ENCODE data around the gene SHC1. TPM values are rescaled to one million over a fixed set of nuclear protein-coding genes. Genes with fewer than 3 reads are reported as not detected.

The SHC1 gene
- total and polyA plus RNA-seq, 2 experiments from 2014 or later: 117 to 211 TPM

- Mint-ChIP-seq H3K4me1 (peaks cover 66% of the 10 kb centered on the region), H3K36me3 (ENCODE audit: low read depth) (peaks cover 33% of the 10 kb centered on the region), H3K4me3 (no peak overlapping the region; the same call in 2 of the 3 replicates), H3K27me3 (ENCODE audit: insufficient read depth, low read depth, poor library complexity) (peaks cover 37% of the 10 kb centered on the region), H3K9me3 (no peaks in the 10 kb centered on the region), H3K27ac (no peak overlapping the region)
- H4K20me1 ChIP-seq (replicated peaks; ENCODE audit: insufficient read depth): peaks cover 19% of the 10 kb centered on the region
- H3F3A ChIP-seq (replicated peaks; ENCODE audit: low read depth): peaks cover 34% of the 10 kb centered on the region
- peaks cover 45% of the 10 kb centered on the region for H3K4me1 ChIP-seq (ENCODE audit: insufficient read depth)
- H2AFZ ChIP-seq: no peak overlapping the region
- DNase-seq (ENCODE audit: low spot score) (no peak), ATAC-seq (no peak)
- no peaks in the 10 kb centered on the region for H3K9me2 ChIP-seq (ENCODE audit: insufficient read depth)
- H3K4me2 ChIP-seq: no peak overlapping the region
- TF ChIP-seq, protein P1, sequence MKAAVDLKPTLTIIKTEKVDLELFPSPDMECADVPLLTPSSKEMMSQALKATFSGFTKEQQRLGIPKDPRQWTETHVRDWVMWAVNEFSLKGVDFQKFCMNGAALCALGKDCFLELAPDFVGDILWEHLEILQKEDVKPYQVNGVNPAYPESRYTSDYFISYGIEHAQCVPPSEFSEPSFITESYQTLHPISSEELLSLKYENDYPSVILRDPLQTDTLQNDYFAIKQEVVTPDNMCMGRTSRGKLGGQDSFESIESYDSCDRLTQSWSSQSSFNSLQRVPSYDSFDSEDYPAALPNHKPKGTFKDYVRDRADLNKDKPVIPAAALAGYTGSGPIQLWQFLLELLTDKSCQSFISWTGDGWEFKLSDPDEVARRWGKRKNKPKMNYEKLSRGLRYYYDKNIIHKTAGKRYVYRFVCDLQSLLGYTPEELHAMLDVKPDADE (IDR thresholded peaks at IDR 0.05): no peak
- no peak for TF ChIP-seq JUNB (IDR thresholded peaks at IDR 0.05; ENCODE audit: unreplicated experiment)
- no peak for TF ChIP-seq NANOG (IDR thresholded peaks at IDR 0.05; ENCODE audit: borderline replicate concordance)
- TF ChIP-seq, protein P2, sequence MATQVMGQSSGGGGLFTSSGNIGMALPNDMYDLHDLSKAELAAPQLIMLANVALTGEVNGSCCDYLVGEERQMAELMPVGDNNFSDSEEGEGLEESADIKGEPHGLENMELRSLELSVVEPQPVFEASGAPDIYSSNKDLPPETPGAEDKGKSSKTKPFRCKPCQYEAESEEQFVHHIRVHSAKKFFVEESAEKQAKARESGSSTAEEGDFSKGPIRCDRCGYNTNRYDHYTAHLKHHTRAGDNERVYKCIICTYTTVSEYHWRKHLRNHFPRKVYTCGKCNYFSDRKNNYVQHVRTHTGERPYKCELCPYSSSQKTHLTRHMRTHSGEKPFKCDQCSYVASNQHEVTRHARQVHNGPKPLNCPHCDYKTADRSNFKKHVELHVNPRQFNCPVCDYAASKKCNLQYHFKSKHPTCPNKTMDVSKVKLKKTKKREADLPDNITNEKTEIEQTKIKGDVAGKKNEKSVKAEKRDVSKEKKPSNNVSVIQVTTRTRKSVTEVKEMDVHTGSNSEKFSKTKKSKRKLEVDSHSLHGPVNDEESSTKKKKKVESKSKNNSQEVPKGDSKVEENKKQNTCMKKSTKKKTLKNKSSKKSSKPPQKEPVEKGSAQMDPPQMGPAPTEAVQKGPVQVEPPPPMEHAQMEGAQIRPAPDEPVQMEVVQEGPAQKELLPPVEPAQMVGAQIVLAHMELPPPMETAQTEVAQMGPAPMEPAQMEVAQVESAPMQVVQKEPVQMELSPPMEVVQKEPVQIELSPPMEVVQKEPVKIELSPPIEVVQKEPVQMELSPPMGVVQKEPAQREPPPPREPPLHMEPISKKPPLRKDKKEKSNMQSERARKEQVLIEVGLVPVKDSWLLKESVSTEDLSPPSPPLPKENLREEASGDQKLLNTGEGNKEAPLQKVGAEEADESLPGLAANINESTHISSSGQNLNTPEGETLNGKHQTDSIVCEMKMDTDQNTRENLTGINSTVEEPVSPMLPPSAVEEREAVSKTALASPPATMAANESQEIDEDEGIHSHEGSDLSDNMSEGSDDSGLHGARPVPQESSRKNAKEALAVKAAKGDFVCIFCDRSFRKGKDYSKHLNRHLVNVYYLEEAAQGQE (IDR thresholded peaks at IDR 0.05; ENCODE audit: unreplicated experiment): no peak
- no peak for TF ChIP-seq ZNF114 (CRISPR knock-in tag; IDR thresholded peaks at IDR 0.05)
- TF ChIP-seq ZNF331 (CRISPR knock-in tag; IDR thresholded peaks at IDR 0.05; ENCODE audit: low read depth): no peak
- TF ChIP-seq, protein P3, sequence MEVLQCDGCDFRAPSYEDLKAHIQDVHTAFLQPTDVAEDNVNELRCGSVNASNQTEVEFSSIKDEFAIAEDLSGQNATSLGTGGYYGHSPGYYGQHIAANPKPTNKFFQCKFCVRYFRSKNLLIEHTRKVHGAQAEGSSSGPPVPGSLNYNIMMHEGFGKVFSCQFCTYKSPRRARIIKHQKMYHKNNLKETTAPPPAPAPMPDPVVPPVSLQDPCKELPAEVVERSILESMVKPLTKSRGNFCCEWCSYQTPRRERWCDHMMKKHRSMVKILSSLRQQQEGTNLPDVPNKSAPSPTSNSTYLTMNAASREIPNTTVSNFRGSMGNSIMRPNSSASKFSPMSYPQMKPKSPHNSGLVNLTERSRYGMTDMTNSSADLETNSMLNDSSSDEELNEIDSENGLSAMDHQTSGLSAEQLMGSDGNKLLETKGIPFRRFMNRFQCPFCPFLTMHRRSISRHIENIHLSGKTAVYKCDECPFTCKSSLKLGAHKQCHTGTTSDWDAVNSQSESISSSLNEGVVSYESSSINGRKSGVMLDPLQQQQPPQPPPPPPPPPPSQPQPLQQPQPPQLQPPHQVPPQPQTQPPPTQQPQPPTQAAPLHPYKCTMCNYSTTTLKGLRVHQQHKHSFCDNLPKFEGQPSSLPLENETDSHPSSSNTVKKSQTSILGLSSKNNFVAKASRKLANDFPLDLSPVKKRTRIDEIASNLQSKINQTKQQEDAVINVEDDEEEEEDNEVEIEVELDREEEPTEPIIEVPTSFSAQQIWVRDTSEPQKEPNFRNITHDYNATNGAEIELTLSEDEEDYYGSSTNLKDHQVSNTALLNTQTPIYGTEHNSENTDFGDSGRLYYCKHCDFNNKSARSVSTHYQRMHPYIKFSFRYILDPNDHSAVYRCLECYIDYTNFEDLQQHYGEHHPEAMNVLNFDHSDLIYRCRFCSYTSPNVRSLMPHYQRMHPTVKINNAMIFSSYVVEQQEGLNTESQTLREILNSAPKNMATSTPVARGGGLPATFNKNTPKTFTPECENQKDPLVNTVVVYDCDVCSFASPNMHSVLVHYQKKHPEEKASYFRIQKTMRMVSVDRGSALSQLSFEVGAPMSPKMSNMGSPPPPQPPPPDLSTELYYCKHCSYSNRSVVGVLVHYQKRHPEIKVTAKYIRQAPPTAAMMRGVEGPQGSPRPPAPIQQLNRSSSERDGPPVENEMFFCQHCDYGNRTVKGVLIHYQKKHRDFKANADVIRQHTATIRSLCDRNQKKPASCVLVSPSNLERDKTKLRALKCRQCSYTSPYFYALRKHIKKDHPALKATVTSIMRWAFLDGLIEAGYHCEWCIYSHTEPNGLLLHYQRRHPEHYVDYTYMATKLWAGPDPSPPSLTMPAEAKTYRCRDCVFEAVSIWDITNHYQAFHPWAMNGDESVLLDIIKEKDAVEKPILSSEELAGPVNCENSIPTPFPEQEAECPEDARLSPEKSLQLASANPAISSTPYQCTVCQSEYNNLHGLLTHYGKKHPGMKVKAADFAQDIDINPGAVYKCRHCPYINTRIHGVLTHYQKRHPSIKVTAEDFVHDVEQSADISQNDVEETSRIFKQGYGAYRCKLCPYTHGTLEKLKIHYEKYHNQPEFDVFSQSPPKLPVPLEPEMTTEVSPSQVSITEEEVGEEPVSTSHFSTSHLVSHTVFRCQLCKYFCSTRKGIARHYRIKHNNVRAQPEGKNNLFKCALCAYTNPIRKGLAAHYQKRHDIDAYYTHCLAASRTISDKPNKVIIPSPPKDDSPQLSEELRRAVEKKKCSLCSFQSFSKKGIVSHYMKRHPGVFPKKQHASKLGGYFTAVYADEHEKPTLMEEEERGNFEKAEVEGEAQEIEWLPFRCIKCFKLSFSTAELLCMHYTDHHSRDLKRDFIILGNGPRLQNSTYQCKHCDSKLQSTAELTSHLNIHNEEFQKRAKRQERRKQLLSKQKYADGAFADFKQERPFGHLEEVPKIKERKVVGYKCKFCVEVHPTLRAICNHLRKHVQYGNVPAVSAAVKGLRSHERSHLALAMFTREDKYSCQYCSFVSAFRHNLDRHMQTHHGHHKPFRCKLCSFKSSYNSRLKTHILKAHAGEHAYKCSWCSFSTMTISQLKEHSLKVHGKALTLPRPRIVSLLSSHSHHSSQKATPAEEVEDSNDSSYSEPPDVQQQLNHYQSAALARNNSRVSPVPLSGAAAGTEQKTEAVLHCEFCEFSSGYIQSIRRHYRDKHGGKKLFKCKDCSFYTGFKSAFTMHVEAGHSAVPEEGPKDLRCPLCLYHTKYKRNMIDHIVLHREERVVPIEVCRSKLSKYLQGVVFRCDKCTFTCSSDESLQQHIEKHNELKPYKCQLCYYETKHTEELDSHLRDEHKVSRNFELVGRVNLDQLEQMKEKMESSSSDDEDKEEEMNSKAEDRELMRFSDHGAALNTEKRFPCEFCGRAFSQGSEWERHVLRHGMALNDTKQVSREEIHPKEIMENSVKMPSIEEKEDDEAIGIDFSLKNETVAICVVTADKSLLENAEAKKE (CRISPR knock-in tag; IDR thresholded peaks at IDR 0.05): no peak
- TF ChIP-seq POLR2AphosphoS5 (IDR thresholded peaks at IDR 0.05; ENCODE audit: low read depth): no peak
- no peak for TF ChIP-seq CREB1 (CRISPR knock-in tag; IDR thresholded peaks at IDR 0.05; ENCODE audit: low read depth)
- TF ChIP-seq STAT1 (IDR thresholded peaks at IDR 0.05; ENCODE audit: unreplicated experiment): no peak
- no peak for TF ChIP-seq CTCF (conservative IDR thresholded peaks at IDR 0.05; ENCODE audit: low read depth in 2 of 2)
- no peak for TF ChIP-seq EZH2 (IDR thresholded peaks at IDR 0.05; ENCODE audit: low read depth, unreplicated experiment)
- TF ChIP-seq EZH2phosphoT487 (IDR thresholded peaks at IDR 0.05; ENCODE audit: unreplicated experiment): no peak
- H3K36me3 ChIP-seq (ENCODE audit: insufficient read depth): 0 out of 2 replicates have a peak, but pooled peaks cover 2% of the 10 kb centered on the region
- H3K27ac ChIP-seq (ENCODE audit: low read depth): no peak overlapping the region
- no peak overlapping the region for H3K4me3 ChIP-seq
- H3K27me3 ChIP-seq (ENCODE audit: insufficient read depth): no peaks in the 10 kb centered on the region
- H3K79me2 ChIP-seq (replicated peaks; ENCODE audit: insufficient read depth): peaks cover 13% of the 10 kb centered on the region
Measured at GRCh38 chr1:154958036-154958435, 12.5 kb downstream of the SHC1 start.
